SU-DHL-6 (cell line): ENCODE measurements around the gene RFESD.
"Not testable (repeated sequence)": the region's sequence is repeated elsewhere in the genome, so short reads cannot be mapped to it uniquely, and the experiment has no call there.

Experiments
- H2AFZ ChIP-seq: fragments of 200-600 bp; sonication (generic); 2 replicates; pipeline ENCODE4 v1.6.1; 2014; ENCODE audit warnings: low read depth, mild to moderate bottlenecking, moderate library complexity, mixed read lengths, antibody characterized with exemption, low read length; ENCODE audit not compliant: severe bottlenecking
- H3F3A ChIP-seq: fragments of 200-600 bp; shearing (Covaris generic); 2 replicates; pipeline ENCODE4 v1.6.0; 2016; ENCODE audit warnings: antibody characterized with exemption, mild to moderate bottlenecking; ENCODE audit not compliant: insufficient read depth
- H3K27ac ChIP-seq: fragments of 200-600 bp; sonication (generic); 2 replicates; pipeline ENCODE4 v1.5.1; 2016; ENCODE audit warnings: low read depth, mild to moderate bottlenecking, low read length, moderate library complexity, mixed read lengths
- H3K27me3 ChIP-seq: fragments of 200-600 bp; sonication (generic), shearing (Covaris generic); 2 replicates; pipeline ENCODE4 v1.6.0; 2014; ENCODE audit warnings: mild to moderate bottlenecking, low read length
- H3K36me3 ChIP-seq: fragments of 200-600 bp; sonication (generic); 2 replicates; pipeline ENCODE4 v1.6.1; 2014; ENCODE audit warnings: mild to moderate bottlenecking, low read length, mixed read lengths
- H3K4me2 ChIP-seq: fragments of 300-600, 200-600 bp; shearing (Covaris generic), sonication (generic); 2 replicates; pipeline ENCODE4 v1.6.0; 2014; ENCODE audit warnings: low read length, low read depth, mild to moderate bottlenecking; ENCODE audit not compliant: poor library complexity, severe bottlenecking
- H3K4me3 ChIP-seq: fragments of 200-600 bp; sonication (generic); 2 replicates; pipeline ENCODE4 v1.5.1; 2014; ENCODE audit warnings: antibody characterized with exemption, low read length, mild to moderate bottlenecking, mixed read lengths; ENCODE audit not compliant: insufficient read depth, poor library complexity, severe bottlenecking
- H3K79me2 ChIP-seq: fragments of 200-600 bp; sonication (generic); 2 replicates; pipeline ENCODE4 v1.6.1; 2014; ENCODE audit warnings: mild to moderate bottlenecking, low read length, moderate library complexity; ENCODE audit not compliant: insufficient read depth
- H3K9ac ChIP-seq: fragments of 200-600 bp; sonication (generic); 2 replicates; pipeline ENCODE4 v1.7.0; 2014; ENCODE audit warnings: mild to moderate bottlenecking, low read length
- H3K9me2 ChIP-seq: fragments of 200-600 bp; sonication (generic); replicated peaks from 2 replicates; pipeline ENCODE4 v1.6.1; 2014; ENCODE audit warnings: low read length; ENCODE audit not compliant: insufficient read depth
- H3K9me3 ChIP-seq: fragments of 200-600 bp; sonication (generic); 2 replicates; pipeline ENCODE4 v1.6.1; 2014; ENCODE audit warnings: low read length, mixed read lengths; ENCODE audit not compliant: insufficient read depth
- H4K20me1 ChIP-seq: fragments of 200-600 bp; sonication (generic); 2 replicates; pipeline ENCODE4 v1.6.1; 2014; ENCODE audit warnings: low read depth, mild to moderate bottlenecking, antibody characterized with exemption, low read length, moderate library complexity, mixed read lengths
- CTCF ChIP-seq: fragments of 200-600 bp; sonication (generic); IDR thresholded peaks from one replicate; pipeline ENCODE4 v1.5.1; 2017; ENCODE audit warnings: antibody characterized with exemption, mild to moderate bottlenecking, low read length, moderate library complexity; ENCODE audit not compliant: insufficient read depth, poor library complexity, severe bottlenecking
- EZH2phosphoT487 ChIP-seq: fragments of 200-600 bp; sonication (generic), shearing (Covaris generic); conservative IDR thresholded peaks from 2 replicates; pipeline ENCODE4 v1.6.1; 2018; ENCODE audit warnings: mild to moderate bottlenecking, antibody characterized with exemption, low read length, moderate library complexity, mixed read lengths

The RFESD gene

GRCh38 chr5:95641741-95642220 lies 4.8 kb upstream of the RFESD start:
- H3K27me3 ChIP-seq: no peaks in the 10 kb centered on the region
- H3K9me2 ChIP-seq: no peaks in the 10 kb centered on the region
- H3K9me3 ChIP-seq: no peaks in the 10 kb centered on the region
- H3K27ac ChIP-seq: no peak overlapping the region
- no peaks in the 10 kb centered on the region for H3K79me2 ChIP-seq
- no peaks in the 10 kb centered on the region for H3K36me3 ChIP-seq
- no peaks in the 10 kb centered on the region for H4K20me1 ChIP-seq
- no peak overlapping the region for H3K4me3 ChIP-seq
- no peak for TF ChIP-seq CTCF
- TF ChIP-seq EZH2phosphoT487: no peak
- H3F3A ChIP-seq: peaks cover 12% of the 10 kb centered on the region
- no peak overlapping the region for H3K9ac ChIP-seq
- no peak overlapping the region for H3K4me2 ChIP-seq
- H2AFZ ChIP-seq: no peak overlapping the region

- Histone ChIP-seq H3K4me2 (no peak overlapping the region), H3K36me3 (no peaks in the 10 kb centered on the region), H3F3A (peaks cover 21% of the 10 kb centered on the region), H3K27ac (no peak overlapping the region), H2AFZ (no peak overlapping the region), H3K9me3 (no peaks in the 10 kb centered on the region), H3K79me2 (no peaks in the 10 kb centered on the region), H3K9me2 (no peaks in the 10 kb centered on the region), H3K9ac (no peak overlapping the region), H4K20me1 (no peaks in the 10 kb centered on the region), H3K4me3 (no peak overlapping the region), H3K27me3 (no peaks in the 10 kb centered on the region)
- TF ChIP-seq CTCF (no peak), EZH2phosphoT487 (no peak)
Observed at GRCh38 chr5:95643152-95643551, 3.4 kb upstream of the RFESD start.

GRCh38 chr5:95644351-95645042 lies 2.1 kb upstream of the RFESD start:
- Histone ChIP-seq H3K27me3 (no peaks in the 10 kb centered on the region), H3K79me2 (no peaks in the 10 kb centered on the region), H3K9me2 (no peaks in the 10 kb centered on the region), H3F3A (peaks cover 24% of the 10 kb centered on the region), H3K36me3 (no peaks in the 10 kb centered on the region), H2AFZ (peak overlapping the region; percentile 69), H3K4me2 (peak overlapping the region; percentile 9), H4K20me1 (no peaks in the 10 kb centered on the region), H3K9ac (no peak overlapping the region), H3K27ac (no peak overlapping the region), H3K4me3 (no peak overlapping the region), H3K9me3 (no peaks in the 10 kb centered on the region)
- TF ChIP-seq EZH2phosphoT487: no peak
- peak; percentile 75 for TF ChIP-seq CTCF

- H3F3A ChIP-seq: peaks cover 24% of the 10 kb centered on the region
- H2AFZ ChIP-seq: peak overlapping the region; percentile 97
- not testable (repeated sequence) for H3K27me3 ChIP-seq, H3K9me3 ChIP-seq, H3K9me2 ChIP-seq, H3K79me2 ChIP-seq, H4K20me1 ChIP-seq, H3K36me3 ChIP-seq, H3K27ac ChIP-seq
- peak overlapping the region; percentile 61 for H3K4me3 ChIP-seq
- peak overlapping the region; percentile 80 for H3K4me2 ChIP-seq
- 0 out of 2 replicates have a peak overlapping the region, but pooled peaks have one; percentile 73 for H3K9ac ChIP-seq
Observed at GRCh38 chr5:95646226-95646568, 380 bp upstream of the RFESD start.
